ENCODE results near the gene BACH2.

The BACH2 gene

GRCh38 chr6:90197854-90198496 lies 98.7 kb downstream of the BACH2 start:
- Mint-ChIP-seq H3K27ac (no peak overlapping the region), H3K27me3 (ENCODE audit: low read depth, poor library complexity) (no peaks in the 10 kb centered on the region), H3K4me3 (no peak overlapping the region), H3K4me1 (peaks cover 23% of the 10 kb centered on the region), H3K9me3 (peaks cover 38% of the 10 kb centered on the region), H3K36me3 (ENCODE audit: low read depth) (peaks cover 57% of the 10 kb centered on the region)
- no peak for TF ChIP-seq CTCF (IDR thresholded peaks at IDR 0.05)
- DNase-seq: no peak

GRCh38 chr6:90195094-90195829 lies 101.4 kb downstream of the BACH2 start:
- Mint-ChIP-seq H3K4me3 (no peak overlapping the region), H3K9me3 (peaks cover 38% of the 10 kb centered on the region), H3K27ac (peak overlapping the region; percentile 15), H3K36me3 (ENCODE audit: low read depth) (peaks cover 40% of the 10 kb centered on the region), H3K4me1 (peaks cover 26% of the 10 kb centered on the region), H3K27me3 (ENCODE audit: low read depth, poor library complexity) (no peaks in the 10 kb centered on the region)
- DNase-seq: no peak
- no peak for TF ChIP-seq CTCF (IDR thresholded peaks at IDR 0.05)

GRCh38 chr6:90194371-90194841 lies 102.2 kb downstream of the BACH2 start:
- peaks cover 39% of the 10 kb centered on the region for H3K9me3 Mint-ChIP-seq
- no peak for DNase-seq
- no peak overlapping the region for H3K27ac Mint-ChIP-seq
- TF ChIP-seq CTCF (IDR thresholded peaks at IDR 0.05): no peak
- H3K4me1 Mint-ChIP-seq: peaks cover 26% of the 10 kb centered on the region
- H3K36me3 Mint-ChIP-seq (ENCODE audit: low read depth): peaks cover 42% of the 10 kb centered on the region
- no peaks in the 10 kb centered on the region for H3K27me3 Mint-ChIP-seq (ENCODE audit: low read depth, poor library complexity)
- no peak overlapping the region for H3K4me3 Mint-ChIP-seq

- Mint-ChIP-seq H3K9me3 (peaks cover 32% of the 10 kb centered on the region), H3K27ac (no peak overlapping the region), H3K4me1 (peaks cover 26% of the 10 kb centered on the region), H3K27me3 (ENCODE audit: low read depth, poor library complexity) (no peaks in the 10 kb centered on the region), H3K36me3 (ENCODE audit: low read depth) (peaks cover 35% of the 10 kb centered on the region), H3K4me3 (no peak overlapping the region)
- TF ChIP-seq CTCF (IDR thresholded peaks at IDR 0.05): no peak
- no peak for DNase-seq
These were observed 103.3 kb downstream of the BACH2 start for GRCh38 chr6:90193359-90193758.

- no peak for DNase-seq
- H3K27ac Mint-ChIP-seq: no peak overlapping the region
- H3K27me3 Mint-ChIP-seq (ENCODE audit: low read depth, poor library complexity): no peaks in the 10 kb centered on the region
- peaks cover 27% of the 10 kb centered on the region for H3K9me3 Mint-ChIP-seq
- H3K36me3 Mint-ChIP-seq (ENCODE audit: low read depth): peaks cover 30% of the 10 kb centered on the region
- no peak overlapping the region for H3K4me3 Mint-ChIP-seq
- TF ChIP-seq CTCF (IDR thresholded peaks at IDR 0.05): no peak
- peaks cover 27% of the 10 kb centered on the region for H3K4me1 Mint-ChIP-seq
These were observed 103.8 kb downstream of the BACH2 start for GRCh38 chr6:90192857-90193256.

Data from nephron progenitor cell (in vitro differentiated cells).